ENCODE results near the gene KLK11. TPM values are rescaled to one million over a fixed set of nuclear protein-coding genes. Genes with fewer than 3 reads are reported as not detected.

The KLK11 gene
- total and polyA plus RNA-seq, 11 donors: 0.32 to 19.1 (median 0.38) TPM; not detected in 7

DNA sequence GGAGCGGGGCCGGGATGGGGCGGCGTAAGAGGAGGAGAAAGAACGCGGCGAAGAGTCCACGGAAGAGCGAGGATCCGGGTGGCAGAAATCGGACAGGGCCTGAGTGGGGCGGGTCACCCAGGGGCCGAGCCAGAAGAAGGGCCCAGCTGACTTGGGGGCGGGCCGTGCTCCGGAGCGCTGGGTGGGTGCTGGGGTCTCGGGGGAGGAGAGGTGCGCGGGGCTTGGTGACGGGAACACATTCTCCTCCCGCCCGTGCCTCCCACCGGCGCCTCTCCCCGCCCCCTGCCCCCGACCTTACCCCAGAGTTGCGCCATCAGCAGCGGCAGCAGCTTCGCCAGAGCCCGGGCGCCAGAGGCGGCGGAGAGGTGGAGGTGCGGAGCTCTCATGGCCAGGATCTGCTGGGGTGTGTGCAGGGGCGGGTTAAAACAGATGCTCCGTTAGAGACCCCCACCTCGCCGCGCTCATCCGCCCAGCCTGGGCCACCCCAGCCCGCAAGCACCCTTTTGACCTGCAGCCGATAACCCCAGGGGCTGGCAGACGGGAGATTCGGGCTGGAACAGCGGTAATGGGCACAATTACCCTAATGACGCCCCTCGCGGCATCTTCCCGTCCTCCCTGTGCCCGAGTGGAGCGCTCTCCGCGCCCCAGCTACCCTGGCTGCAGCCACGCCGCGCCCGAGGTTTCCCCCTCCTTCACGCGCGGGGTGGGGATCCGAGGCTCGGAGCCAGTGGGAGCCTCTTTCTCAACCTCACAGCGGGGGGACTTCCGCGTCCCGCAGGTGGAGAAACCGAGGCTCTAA is 7.5 kb downstream of the KLK11 start:
- Histone ChIP-seq H3K4me1 (peaks cover 0 to 33% (median 15%) of the 10 kb centered on the region in 12 donors), H3K4me3 (peak overlapping the region; percentile 11 to 51 (median 42)), H3K27me3 (peaks cover 29 to 73% (median 53%) of the 10 kb centered on the region in 9 donors), H3K27ac (peak overlapping the region in 2 of 12 donors; percentile 17 to 23), H3K36me3 (no peaks in the 10 kb centered on the region), H3K9me3 (no peaks in the 10 kb centered on the region)
- 2 to 4% (median 2%) methylated on average over 42 to 68 of the region's 68 CpGs for WGBS, 4 donors
- DNase-seq (no peak), ATAC-seq (peak in 2 of 4 donors; percentile 21 to 43)
- intact Hi-C loops (cut with DNase I): loop anchor here in 4 of 10 donors (2.0 to 10.0 kb wide), 4 partner anchors 76 to 146 kb away; no protein-coding TSS in a partner anchor
- TF ChIP-seq, protein P1, sequence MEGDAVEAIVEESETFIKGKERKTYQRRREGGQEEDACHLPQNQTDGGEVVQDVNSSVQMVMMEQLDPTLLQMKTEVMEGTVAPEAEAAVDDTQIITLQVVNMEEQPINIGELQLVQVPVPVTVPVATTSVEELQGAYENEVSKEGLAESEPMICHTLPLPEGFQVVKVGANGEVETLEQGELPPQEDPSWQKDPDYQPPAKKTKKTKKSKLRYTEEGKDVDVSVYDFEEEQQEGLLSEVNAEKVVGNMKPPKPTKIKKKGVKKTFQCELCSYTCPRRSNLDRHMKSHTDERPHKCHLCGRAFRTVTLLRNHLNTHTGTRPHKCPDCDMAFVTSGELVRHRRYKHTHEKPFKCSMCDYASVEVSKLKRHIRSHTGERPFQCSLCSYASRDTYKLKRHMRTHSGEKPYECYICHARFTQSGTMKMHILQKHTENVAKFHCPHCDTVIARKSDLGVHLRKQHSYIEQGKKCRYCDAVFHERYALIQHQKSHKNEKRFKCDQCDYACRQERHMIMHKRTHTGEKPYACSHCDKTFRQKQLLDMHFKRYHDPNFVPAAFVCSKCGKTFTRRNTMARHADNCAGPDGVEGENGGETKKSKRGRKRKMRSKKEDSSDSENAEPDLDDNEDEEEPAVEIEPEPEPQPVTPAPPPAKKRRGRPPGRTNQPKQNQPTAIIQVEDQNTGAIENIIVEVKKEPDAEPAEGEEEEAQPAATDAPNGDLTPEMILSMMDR (IDR thresholded peaks at IDR 0.05): no peak
- TF ChIP-seq POLR2A (IDR thresholded peaks at IDR 0.05): no peak

DNA sequence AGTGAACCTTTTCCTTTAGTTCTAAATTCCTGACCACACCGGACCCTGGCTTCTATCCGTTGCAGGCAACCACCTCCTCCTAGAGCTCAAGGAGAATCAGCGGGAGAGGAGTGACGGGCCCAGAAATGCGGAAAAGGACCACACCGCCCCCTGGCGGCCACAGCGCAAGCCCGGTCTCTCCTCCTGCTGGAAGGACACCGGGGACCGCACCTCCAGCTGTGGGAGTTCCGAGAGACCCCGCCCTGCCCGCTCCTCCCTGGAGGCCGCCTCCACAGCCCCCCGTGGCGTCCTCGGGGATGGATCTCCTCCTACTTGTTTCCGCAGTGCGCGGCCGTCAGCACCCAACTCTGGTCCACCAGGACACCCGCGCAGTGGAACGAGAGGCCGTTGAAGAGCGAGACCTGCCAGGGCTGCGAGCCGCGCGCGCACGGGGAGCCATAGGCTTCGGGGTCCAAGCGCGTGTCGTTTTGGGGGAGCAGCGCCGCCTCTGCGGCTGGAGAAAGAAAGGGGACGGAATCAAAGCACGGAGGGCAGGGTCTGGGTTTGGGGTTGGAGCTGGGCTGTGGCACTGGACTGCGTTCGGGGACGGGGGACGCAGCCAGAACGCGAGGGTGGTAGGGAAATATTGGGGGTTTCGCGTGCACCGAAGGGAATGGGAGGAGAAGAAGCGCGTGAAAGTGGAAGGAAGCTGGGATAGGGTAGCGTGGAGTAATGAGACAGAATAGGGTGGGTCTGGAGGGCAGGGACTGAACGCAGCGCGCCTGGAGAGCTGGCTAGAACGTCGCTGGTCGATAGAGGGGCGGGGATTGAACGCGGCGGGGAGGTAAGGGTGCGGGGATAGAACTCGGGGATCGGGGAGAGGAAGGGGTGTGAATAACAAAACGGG is 9.4 kb downstream of the KLK11 start:
- H3K4me3 ChIP-seq: peak overlapping the region in 11 of 12 donors; percentile 7 to 48 (median 37)
- H3K4me1 ChIP-seq: peaks cover 0 to 33% (median 15%) of the 10 kb centered on the region in 12 donors
- no peak overlapping the region for H3K27ac ChIP-seq
- ATAC-seq: peak in 3 of 4 donors; percentile 39 to 65 (median 57)
- no peaks in the 10 kb centered on the region for H3K36me3 ChIP-seq
- intact Hi-C loops (cut with DNase I): loop anchor here in 3 of 10 donors (5.0 to 10.0 kb wide), 3 partner anchors 80 to 148 kb away; no protein-coding TSS in a partner anchor
- DNase-seq: peak in 3 of 5 donors; percentile 30 to 55 (median 43)
- TF ChIP-seq POLR2A (IDR thresholded peaks at IDR 0.05): no peak
- TF ChIP-seq, protein P1 (IDR thresholded peaks at IDR 0.05): peak; percentile 28 to 76 (median 60)
- 2 to 3% (median 2%) methylated on average over 50 to 68 of the region's 68 CpGs for WGBS, 4 donors
- H3K9me3 ChIP-seq: no peaks in the 10 kb centered on the region
- H3K27me3 ChIP-seq: peaks cover 30 to 78% (median 56%) of the 10 kb centered on the region in 9 donors

DNA sequence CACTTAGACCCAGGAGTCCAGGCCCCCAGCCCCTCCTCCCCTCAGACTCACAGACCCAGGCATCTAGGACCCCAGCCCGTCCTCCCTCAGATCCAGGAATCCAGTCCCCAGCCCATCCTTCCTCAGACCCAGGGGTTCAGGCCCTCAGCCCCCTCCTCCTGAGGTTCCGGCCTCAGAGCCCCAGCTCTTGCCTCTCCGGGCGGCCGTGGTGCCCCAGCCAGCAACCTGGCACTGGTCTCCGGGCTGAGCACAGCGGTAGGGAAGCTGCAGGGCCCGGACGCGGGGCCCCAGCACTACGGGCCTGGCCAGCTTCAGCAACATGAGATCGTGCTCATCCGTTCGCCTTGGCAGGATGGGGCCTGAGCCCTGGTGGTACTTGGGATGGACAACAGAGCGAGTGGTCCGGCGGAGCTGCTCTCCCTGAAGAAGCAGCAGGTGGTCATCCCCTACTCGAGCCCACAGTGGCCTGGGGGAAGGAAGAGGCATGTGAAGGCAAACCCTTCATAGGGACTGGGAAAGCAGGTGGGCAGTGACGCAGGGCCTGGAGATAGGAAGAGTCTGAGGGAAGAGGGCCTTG is 10.6 kb downstream of the KLK11 start:
- DNase-seq (no peak), ATAC-seq (no peak)
- peaks cover 0 to 31% (median 15%) of the 10 kb centered on the region in 12 donors for H3K4me1 ChIP-seq
- no peak overlapping the region for H3K4me3 ChIP-seq
- no peaks in the 10 kb centered on the region for H3K9me3 ChIP-seq
- H3K27ac ChIP-seq: no peak overlapping the region
- no peaks in the 10 kb centered on the region for H3K36me3 ChIP-seq
- intact Hi-C loops (cut with DNase I): loop anchor here in 3 of 10 donors (5.0 to 10.0 kb wide), 3 partner anchors 81 to 149 kb away; no protein-coding TSS in a partner anchor
- TF ChIP-seq, protein P1 (IDR thresholded peaks at IDR 0.05): no peak
- no peak for TF ChIP-seq POLR2A (IDR thresholded peaks at IDR 0.05)
- WGBS, 4 donors: 84 to 90% (median 87%) methylated on average over 16 to 19 of the region's 19 CpGs
- peaks cover 30 to 87% (median 56%) of the 10 kb centered on the region in 9 donors for H3K27me3 ChIP-seq
